K562 (cell line): ENCODE measurements around the gene SSU72. TPM values are rescaled to one million over a fixed set of nuclear protein-coding genes. Genes with fewer than 3 reads are reported as not detected.

Experiments used
- ERF ChIP-seq: fragments of 450-650 bp; formaldehyde crosslinking; IDR thresholded peaks from 2 replicates; pipeline ENCODE4 v1.4.0; 2020; ENCODE audit warnings: mild to moderate bottlenecking, mixed read lengths
- ETS2 ChIP-seq: IDR thresholded peaks from 2 replicates; pipeline ENCODE4 v1.6.1; 2016; ENCODE audit warnings: borderline replicate concordance, missing genetic modification characterization, mild to moderate bottlenecking, moderate library complexity, missing compliant biosample characterization; ENCODE audit not compliant: poor library complexity, severe bottlenecking
- HDGF ChIP-seq: fragments of 450-650 bp; IDR thresholded peaks from 2 replicates; pipeline ENCODE4 v1.6.1; 2016
- MEF2A ChIP-seq: IDR thresholded peaks from 2 replicates; pipeline ENCODE4 v1.6.1; 2011; ENCODE audit warnings: low read depth, mild to moderate bottlenecking, low read length, moderate library complexity; ENCODE audit not compliant: control insufficient read depth
- PHF8 ChIP-seq: fragments of 200-600 bp; sonication (generic); IDR thresholded peaks from 2 replicates; pipeline ENCODE4 v1.6.1; 2012; ENCODE audit warnings: mixed run types, mild to moderate bottlenecking, inconsistent platforms, low read length, moderate library complexity, borderline replicate concordance
- PML ChIP-seq: IDR thresholded peaks from 2 replicates; pipeline ENCODE4 v1.6.1; 2012; ENCODE audit warnings: low read length, inconsistent platforms
- PTTG1 ChIP-seq: fragments of 450-650 bp; IDR thresholded peaks from 2 replicates; pipeline ENCODE4 v1.6.1; 2016; ENCODE audit warnings: low read depth, mild to moderate bottlenecking, missing genetic modification characterization, missing compliant biosample characterization
- TAL1 ChIP-seq: fragments of 450-650 bp; IDR thresholded peaks from 2 replicates; pipeline ENCODE4 v1.6.1; 2016; ENCODE audit warnings: mild to moderate bottlenecking
- ZC3H8 ChIP-seq: fragments of 450-650 bp; IDR thresholded peaks from 2 replicates; pipeline ENCODE4 v1.6.1; 2017
- ZNF3 ChIP-seq: fragments of 250-450 bp; sonication (Bioruptor Pico); IDR thresholded peaks from 2 replicates; pipeline ENCODE4 v1.5.0; 2021; ENCODE audit warnings: mild to moderate bottlenecking, moderate library complexity
- ZNF324 ChIP-seq: fragments of 250-450 bp; sonication (Bioruptor Pico); IDR thresholded peaks from 2 replicates; pipeline ENCODE4 v1.4.0; 2020; ENCODE audit warnings: mild to moderate bottlenecking
- polyA plus RNA-seq, 8 experiments: library from polyadenylated mRNA; depleted of rRNA in 4 of 8; stranded (reverse) in 5 of 8; unstranded in 3 of 8; fragments of >200 nt; fragmentation: Nextera tagmentation in 2 of 8; fragmentation: Illumina TruSeq in 1 of 8; extraction: Ambion mirVana in 2 of 8; extraction: Trizol in 1 of 8; gene quantifications; 2 replicates each; pipeline versions ENCODE4 v1.2.1 to v1.2.3, GENCODE V29; 2011 to 2014; ENCODE audit warnings: inconsistent platforms in 1 of 8, missing spikeins in 1 of 8
- total RNA-seq, 7 experiments: library from RNA; depleted of rRNA in 6 of 7; stranded (reverse); fragments of >200 nt in 6 of 7; fragmentation: Illumina TruSeq in 2 of 7; extraction: Trizol in 2 of 7; gene quantifications; 2 replicates each; pipeline versions ENCODE4 v1.2.1 to v1.2.3, GENCODE V29; 2011 to 2021; ENCODE audit warnings: low replicate concordance in 1 of 7
- TF ChIP-seq, protein P1 (sequence below): sonication (generic); formaldehyde crosslinking; IDR thresholded peaks from 2 replicates; pipeline ENCODE4 v1.8.0; 2023; ENCODE audit warnings: mild to moderate bottlenecking, missing genetic modification reagents
- TF ChIP-seq, protein P2 (sequence below), 2 experiments: IDR thresholded peaks in 1 of 2; conservative IDR thresholded peaks in 1 of 2; 2 replicates each; pipeline ENCODE4 v1.6.1; 2016; ENCODE audit warnings: low read depth in 2 of 2, mild to moderate bottlenecking in 1 of 2, missing compliant biosample characterization in 1 of 2, missing genetic modification characterization in 1 of 2, moderate library complexity in 1 of 2
- TF ChIP-seq, protein P3 (sequence below), 2 experiments: fragments of 450-650 bp; IDR thresholded peaks; 2 replicates each; pipeline ENCODE4 v1.6.1; 2018; ENCODE audit warnings: mild to moderate bottlenecking in 2 of 2, low read depth in 1 of 2; ENCODE audit not compliant: partially characterized antibody in 2 of 2
- TF ChIP-seq, protein P4 (sequence below): fragments of 250-450 bp; sonication (Bioruptor Pico); IDR thresholded peaks from 2 replicates; pipeline ENCODE4 v1.8.0; 2022; ENCODE audit warnings: inconsistent platforms, mild to moderate bottlenecking, moderate library complexity, borderline replicate concordance

The SSU72 gene
- total and polyA plus RNA-seq, 9 of the 15 experiments (the other 6 are each of a cell fraction or from before 2014, with no cell fraction given): 70.8 to 201 (median 94.6) TPM

DNA sequence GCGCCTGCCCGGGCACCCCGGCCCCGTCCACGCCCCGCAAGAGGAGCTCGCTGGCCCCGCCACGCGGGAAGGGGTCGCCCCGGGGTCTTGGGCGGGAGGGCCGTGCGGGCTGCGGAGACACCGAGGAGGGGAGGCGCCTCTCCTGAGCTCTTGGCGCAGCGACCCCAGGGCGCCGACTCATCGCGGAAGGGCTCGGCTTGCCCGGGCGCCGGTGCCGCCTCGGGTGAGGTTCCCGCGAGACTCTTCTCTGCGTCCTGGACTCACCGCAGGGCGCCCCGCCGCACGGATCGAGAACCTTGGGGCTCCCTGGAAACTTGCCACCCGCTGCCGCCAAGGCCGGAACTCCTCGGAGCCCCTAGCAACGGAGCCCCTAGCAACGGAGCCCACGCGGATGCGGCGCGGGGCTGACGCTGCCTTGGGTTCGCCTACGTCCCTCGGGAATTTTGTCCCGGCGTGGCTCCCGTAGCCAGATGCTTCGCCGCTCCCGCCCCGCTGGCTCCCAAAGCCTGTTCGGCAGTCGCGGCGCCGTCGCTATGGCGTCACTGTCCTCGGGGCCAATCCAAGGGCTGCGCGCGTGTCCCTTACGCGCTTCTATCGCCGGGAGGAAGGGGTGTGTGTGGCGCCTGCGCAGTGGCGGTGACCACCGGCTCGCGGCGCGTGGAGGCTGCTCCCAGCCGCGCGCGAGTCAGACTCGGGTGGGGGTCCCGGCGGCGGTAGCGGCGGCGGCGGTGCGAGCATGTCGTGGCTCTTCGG is 63.0 kb downstream of the SSU72 start, which contains the start of gene ATAD3A (continued):
- TF ChIP-seq, protein P1, sequence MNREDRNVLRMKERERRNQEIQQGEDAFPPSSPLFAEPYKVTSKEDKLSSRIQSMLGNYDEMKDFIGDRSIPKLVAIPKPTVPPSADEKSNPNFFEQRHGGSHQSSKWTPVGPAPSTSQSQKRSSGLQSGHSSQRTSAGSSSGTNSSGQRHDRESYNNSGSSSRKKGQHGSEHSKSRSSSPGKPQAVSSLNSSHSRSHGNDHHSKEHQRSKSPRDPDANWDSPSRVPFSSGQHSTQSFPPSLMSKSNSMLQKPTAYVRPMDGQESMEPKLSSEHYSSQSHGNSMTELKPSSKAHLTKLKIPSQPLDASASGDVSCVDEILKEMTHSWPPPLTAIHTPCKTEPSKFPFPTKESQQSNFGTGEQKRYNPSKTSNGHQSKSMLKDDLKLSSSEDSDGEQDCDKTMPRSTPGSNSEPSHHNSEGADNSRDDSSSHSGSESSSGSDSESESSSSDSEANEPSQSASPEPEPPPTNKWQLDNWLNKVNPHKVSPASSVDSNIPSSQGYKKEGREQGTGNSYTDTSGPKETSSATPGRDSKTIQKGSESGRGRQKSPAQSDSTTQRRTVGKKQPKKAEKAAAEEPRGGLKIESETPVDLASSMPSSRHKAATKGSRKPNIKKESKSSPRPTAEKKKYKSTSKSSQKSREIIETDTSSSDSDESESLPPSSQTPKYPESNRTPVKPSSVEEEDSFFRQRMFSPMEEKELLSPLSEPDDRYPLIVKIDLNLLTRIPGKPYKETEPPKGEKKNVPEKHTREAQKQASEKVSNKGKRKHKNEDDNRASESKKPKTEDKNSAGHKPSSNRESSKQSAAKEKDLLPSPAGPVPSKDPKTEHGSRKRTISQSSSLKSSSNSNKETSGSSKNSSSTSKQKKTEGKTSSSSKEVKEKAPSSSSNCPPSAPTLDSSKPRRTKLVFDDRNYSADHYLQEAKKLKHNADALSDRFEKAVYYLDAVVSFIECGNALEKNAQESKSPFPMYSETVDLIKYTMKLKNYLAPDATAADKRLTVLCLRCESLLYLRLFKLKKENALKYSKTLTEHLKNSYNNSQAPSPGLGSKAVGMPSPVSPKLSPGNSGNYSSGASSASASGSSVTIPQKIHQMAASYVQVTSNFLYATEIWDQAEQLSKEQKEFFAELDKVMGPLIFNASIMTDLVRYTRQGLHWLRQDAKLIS: peak; percentile 93
- TF ChIP-seq ETS2 (tag): no peak
- TF ChIP-seq ZNF3 (CRISPR knock-in tag): no peak
- TF ChIP-seq, protein P2, sequence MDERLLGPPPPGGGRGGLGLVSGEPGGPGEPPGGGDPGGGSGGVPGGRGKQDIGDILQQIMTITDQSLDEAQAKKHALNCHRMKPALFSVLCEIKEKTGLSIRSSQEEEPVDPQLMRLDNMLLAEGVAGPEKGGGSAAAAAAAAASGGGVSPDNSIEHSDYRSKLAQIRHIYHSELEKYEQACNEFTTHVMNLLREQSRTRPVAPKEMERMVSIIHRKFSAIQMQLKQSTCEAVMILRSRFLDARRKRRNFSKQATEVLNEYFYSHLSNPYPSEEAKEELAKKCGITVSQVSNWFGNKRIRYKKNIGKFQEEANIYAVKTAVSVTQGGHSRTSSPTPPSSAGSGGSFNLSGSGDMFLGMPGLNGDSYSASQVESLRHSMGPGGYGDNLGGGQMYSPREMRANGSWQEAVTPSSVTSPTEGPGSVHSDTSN (CRISPR knock-in tag; IDR thresholded peaks at IDR 0.05; ENCODE audit: low read depth): no peak
- TF ChIP-seq, protein P2 (tag; conservative IDR thresholded peaks at IDR 0.05; ENCODE audit: low read depth): no peak
- TF ChIP-seq ERF (CRISPR knock-in tag): peak; percentile 77; the same call in 1 of the 2 replicates
- TF ChIP-seq HDGF: no peak
- TF ChIP-seq PML: peak; percentile 74
- TF ChIP-seq PTTG1 (tag): no peak
- TF ChIP-seq TAL1: no peak
- TF ChIP-seq ZNF324: no peak
- TF ChIP-seq, protein P3, sequence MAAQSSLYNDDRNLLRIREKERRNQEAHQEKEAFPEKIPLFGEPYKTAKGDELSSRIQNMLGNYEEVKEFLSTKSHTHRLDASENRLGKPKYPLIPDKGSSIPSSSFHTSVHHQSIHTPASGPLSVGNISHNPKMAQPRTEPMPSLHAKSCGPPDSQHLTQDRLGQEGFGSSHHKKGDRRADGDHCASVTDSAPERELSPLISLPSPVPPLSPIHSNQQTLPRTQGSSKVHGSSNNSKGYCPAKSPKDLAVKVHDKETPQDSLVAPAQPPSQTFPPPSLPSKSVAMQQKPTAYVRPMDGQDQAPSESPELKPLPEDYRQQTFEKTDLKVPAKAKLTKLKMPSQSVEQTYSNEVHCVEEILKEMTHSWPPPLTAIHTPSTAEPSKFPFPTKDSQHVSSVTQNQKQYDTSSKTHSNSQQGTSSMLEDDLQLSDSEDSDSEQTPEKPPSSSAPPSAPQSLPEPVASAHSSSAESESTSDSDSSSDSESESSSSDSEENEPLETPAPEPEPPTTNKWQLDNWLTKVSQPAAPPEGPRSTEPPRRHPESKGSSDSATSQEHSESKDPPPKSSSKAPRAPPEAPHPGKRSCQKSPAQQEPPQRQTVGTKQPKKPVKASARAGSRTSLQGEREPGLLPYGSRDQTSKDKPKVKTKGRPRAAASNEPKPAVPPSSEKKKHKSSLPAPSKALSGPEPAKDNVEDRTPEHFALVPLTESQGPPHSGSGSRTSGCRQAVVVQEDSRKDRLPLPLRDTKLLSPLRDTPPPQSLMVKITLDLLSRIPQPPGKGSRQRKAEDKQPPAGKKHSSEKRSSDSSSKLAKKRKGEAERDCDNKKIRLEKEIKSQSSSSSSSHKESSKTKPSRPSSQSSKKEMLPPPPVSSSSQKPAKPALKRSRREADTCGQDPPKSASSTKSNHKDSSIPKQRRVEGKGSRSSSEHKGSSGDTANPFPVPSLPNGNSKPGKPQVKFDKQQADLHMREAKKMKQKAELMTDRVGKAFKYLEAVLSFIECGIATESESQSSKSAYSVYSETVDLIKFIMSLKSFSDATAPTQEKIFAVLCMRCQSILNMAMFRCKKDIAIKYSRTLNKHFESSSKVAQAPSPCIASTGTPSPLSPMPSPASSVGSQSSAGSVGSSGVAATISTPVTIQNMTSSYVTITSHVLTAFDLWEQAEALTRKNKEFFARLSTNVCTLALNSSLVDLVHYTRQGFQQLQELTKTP (IDR thresholded peaks at IDR 0.05; ENCODE audit: low read depth in 1 of 2, partially characterized antibody in 2 of 2): peak in 1 of 2 experiments; percentile 61
- no peak for TF ChIP-seq MEF2A
- TF ChIP-seq, protein P4, sequence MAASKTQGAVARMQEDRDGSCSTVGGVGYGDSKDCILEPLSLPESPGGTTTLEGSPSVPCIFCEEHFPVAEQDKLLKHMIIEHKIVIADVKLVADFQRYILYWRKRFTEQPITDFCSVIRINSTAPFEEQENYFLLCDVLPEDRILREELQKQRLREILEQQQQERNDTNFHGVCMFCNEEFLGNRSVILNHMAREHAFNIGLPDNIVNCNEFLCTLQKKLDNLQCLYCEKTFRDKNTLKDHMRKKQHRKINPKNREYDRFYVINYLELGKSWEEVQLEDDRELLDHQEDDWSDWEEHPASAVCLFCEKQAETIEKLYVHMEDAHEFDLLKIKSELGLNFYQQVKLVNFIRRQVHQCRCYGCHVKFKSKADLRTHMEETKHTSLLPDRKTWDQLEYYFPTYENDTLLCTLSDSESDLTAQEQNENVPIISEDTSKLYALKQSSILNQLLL (CRISPR knock-in tag): no peak
- TF ChIP-seq PHF8: peak; percentile 92
- no peak for TF ChIP-seq ZC3H8
